NB4 (cell line): ENCODE data around the gene FAM81B.

ENCODE experiments used
- DNase-seq: peaks from one replicate; pipeline ENCODE4 v3.0.0; 2010; ENCODE audit warnings: low read depth
- H3K4me3 ChIP-seq: one replicate; pipeline ENCODE4 v1.5.1; 2011; ENCODE audit warnings: mild to moderate bottlenecking, low read depth, low read length, moderate library complexity
- MYC ChIP-seq: IDR thresholded peaks from 2 replicates; pipeline ENCODE4 v1.6.1; 2011; ENCODE audit warnings: low read depth, low read length
- POLR2A ChIP-seq: IDR thresholded peaks from 2 replicates; pipeline ENCODE4 v1.6.1; 2011; ENCODE audit warnings: mild to moderate bottlenecking; ENCODE audit not compliant: insufficient read length; ENCODE audit errors: extremely low read depth
- TF ChIP-seq, protein P1 (sequence below): IDR thresholded peaks from 2 replicates; pipeline ENCODE4 v1.6.1; 2011; ENCODE audit warnings: low read depth, low read length
- TF ChIP-seq, protein P2 (sequence below): IDR thresholded peaks from one replicate; pipeline ENCODE4 v1.5.1; 2012; ENCODE audit warnings: low read depth, low read length

Gene FAM81B

DNA sequence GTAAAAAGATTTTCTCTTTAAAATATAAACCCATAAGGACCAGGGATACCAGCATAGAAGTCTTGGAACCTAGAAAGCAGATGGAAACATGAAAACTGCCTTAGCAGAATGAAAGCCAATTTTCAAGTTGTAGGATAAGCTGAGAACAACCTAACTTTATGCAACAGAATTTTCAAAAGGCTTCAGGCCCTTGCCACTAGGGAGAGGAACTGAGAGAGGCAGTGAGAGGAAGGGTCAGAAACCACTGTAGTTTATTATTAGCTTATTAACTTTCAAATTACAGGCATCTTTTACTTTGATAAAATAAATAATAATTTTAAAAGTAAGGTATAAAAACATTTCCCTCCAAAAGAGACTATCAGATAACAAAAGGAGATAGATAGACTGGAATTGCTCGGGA lies 33.4 kb downstream of the FAM81B start:
- TF ChIP-seq, protein P1, sequence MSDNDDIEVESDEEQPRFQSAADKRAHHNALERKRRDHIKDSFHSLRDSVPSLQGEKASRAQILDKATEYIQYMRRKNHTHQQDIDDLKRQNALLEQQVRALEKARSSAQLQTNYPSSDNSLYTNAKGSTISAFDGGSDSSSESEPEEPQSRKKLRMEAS = no peak
- TF ChIP-seq MYC = no peak
- no peak for TF ChIP-seq POLR2A
- TF ChIP-seq, protein P2, sequence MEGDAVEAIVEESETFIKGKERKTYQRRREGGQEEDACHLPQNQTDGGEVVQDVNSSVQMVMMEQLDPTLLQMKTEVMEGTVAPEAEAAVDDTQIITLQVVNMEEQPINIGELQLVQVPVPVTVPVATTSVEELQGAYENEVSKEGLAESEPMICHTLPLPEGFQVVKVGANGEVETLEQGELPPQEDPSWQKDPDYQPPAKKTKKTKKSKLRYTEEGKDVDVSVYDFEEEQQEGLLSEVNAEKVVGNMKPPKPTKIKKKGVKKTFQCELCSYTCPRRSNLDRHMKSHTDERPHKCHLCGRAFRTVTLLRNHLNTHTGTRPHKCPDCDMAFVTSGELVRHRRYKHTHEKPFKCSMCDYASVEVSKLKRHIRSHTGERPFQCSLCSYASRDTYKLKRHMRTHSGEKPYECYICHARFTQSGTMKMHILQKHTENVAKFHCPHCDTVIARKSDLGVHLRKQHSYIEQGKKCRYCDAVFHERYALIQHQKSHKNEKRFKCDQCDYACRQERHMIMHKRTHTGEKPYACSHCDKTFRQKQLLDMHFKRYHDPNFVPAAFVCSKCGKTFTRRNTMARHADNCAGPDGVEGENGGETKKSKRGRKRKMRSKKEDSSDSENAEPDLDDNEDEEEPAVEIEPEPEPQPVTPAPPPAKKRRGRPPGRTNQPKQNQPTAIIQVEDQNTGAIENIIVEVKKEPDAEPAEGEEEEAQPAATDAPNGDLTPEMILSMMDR = no peak

DNA sequence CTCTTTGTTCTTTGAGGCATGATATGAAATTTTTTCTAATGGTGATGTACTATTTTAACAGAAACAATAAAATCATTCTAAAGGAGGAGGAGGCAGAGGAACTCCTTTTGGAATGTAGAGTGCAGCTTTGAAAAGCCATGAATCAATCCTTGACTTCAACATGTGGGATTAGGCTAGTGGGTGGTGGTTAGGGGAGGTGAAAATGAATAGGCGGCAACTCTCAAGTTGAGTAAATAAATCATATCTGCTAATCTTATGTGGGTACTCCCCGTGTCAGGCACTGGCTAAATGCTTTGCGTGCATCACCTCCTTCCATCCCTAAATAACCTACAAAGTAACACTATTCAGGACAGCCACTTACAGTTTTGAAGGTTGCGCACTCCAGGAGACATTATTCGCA lies 35.1 kb downstream of the FAM81B start:
- no peak for DNase-seq
- no peak overlapping the region for H3K4me3 ChIP-seq
- TF ChIP-seq POLR2A = no peak
- TF ChIP-seq, protein P2 = no peak

More for the DNA sequence above, 33.4 kb downstream of the FAM81B start:
- no peak for DNase-seq
- H3K4me3 ChIP-seq = no peak overlapping the region

DNA sequence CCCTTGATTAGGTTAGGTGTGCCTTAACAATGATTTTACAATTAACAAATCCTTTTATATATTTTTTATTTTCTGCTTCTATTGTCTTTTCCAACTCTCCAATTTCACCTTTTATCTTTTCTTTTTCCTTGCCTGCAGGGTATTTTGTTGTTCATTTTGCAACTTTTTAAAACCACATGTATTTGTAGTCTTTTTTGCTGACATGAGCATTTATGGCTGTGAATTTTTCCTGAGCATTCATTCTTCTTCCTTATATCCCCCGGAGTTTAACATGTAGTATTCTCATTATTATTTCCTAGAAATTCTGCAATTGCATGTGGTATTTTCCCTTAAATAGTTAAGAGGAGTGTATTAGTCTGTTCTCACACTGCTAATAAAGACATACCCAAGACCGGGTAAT lies 41.6 kb downstream of the FAM81B start:
- no peak for TF ChIP-seq MYC
- H3K4me3 ChIP-seq = no peak overlapping the region

DNA sequence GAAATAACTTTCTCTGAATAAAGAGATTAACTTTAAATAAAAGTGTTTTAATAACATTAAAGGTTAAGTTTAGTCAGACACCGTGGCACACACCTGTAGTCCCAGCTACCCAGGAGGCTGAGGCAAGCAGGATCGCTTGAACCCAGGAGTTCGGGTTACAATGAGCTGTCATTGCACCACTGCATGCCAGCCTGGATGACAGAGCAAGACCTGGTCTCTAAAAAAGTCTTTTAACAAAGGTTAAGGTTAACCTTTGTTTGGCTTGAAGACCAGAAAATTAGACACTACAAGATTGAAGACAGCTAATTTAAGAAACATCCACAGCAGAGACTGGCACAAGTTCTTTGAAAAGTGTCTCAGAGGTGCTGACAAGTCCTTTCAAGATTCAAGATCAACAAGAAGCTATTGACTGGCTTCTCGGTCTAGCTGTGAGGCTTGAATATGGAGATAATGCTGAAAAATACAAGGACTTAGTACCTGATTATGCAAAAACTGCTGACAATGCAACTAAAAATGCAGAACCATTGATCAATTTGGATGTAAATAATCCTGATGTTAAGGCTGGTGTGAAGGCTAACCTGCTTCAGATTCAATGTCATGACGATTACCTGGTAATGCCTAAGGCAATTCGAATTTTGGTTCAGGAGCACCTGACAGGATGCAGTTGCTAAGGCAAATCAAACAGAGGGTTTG lies 48.8 kb downstream of the FAM81B start:
- no peak for DNase-seq
- no peak overlapping the region for H3K4me3 ChIP-seq
- TF ChIP-seq POLR2A (no peak), MYC (no peak)
- TF ChIP-seq, protein P2 = no peak
- TF ChIP-seq, protein P1 = no peak

More for the DNA sequence above, 41.6 kb downstream of the FAM81B start:
- DNase-seq = no peak

DNA sequence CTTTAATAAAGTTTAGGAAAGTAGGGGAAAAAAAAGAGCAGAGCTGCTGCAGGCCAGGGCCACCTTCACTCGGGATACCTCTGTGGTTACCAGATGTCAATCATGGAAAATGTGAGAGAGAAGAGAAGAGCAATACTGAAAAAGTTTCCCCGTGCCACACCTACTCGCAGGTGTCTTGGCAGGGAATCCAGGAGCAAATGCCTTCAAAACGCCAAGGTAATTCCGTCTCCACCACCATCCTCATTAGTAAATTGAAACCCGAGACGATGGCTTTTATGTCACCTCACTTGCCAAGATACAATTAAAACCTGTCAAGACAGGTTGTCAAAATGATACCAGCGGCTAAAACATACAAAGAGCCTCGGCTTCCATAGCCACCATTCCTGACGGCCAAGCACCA lies 49.7 kb downstream of the FAM81B start:
- no peak for DNase-seq
- H3K4me3 ChIP-seq = no peak overlapping the region
- TF ChIP-seq POLR2A (no peak), MYC (no peak)
- TF ChIP-seq, protein P2 = no peak
- TF ChIP-seq, protein P1 = no peak

DNA sequence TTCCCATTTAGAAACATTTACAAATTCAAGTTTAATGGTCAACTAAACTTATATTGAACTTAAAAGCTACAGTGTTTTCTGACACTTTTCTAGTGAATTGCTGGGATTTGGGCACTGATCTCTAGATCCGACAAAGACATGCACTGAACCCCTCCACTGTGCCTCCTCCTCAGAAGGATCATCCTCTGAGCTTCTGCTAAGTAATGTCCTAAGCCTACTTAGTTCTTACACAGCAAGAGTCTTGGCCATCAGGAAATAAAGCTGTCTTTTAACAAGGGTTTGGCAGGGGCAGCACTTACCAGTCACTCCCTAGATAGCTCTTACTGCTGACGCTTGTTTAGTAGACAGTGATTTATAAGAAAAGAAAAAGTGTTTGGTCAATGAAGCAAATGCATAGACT lies 50.5 kb downstream of the FAM81B start:
- DNase-seq = no peak
- H3K4me3 ChIP-seq = no peak overlapping the region
- TF ChIP-seq, protein P2 = no peak
- TF ChIP-seq, protein P1 = no peak
- TF ChIP-seq POLR2A = no peak
- no peak for TF ChIP-seq MYC
